Mesenchymal stem cell (in vitro differentiated cells and primary cell): ENCODE data around the gene UTF1.

Experiments used
- DNase-seq: peaks from one replicate; pipeline ENCODE4 v3.0.0-alpha.2; 2013
- H2AFZ ChIP-seq: one replicate; pipeline ENCODE4 v1.6.1; 2013; ENCODE audit warnings: low read depth, mild to moderate bottlenecking, control low read depth, inconsistent platforms, low read length, moderate library complexity
- H2AK5ac ChIP-seq: 2 replicates; pipeline ENCODE4 v1.6.1; 2013; ENCODE audit warnings: low read length, moderate library complexity, mild to moderate bottlenecking, inconsistent platforms; ENCODE audit not compliant: severe bottlenecking
- H2BK120ac ChIP-seq: one replicate; pipeline ENCODE4 v1.6.1; 2013; ENCODE audit warnings: low read depth, mild to moderate bottlenecking, inconsistent platforms, low read length, moderate library complexity
- H2BK12ac ChIP-seq, 2 experiments: one replicate each; pipeline ENCODE4 v1.6.1; 2013; ENCODE audit warnings: inconsistent platforms in 2 of 2, low read length in 2 of 2, mild to moderate bottlenecking in 2 of 2, moderate library complexity in 2 of 2, control low read depth in 1 of 2
- H2BK15ac ChIP-seq: one replicate; pipeline ENCODE4 v1.6.1; 2013; ENCODE audit warnings: mild to moderate bottlenecking, low read depth, inconsistent platforms; ENCODE audit not compliant: poor library complexity, severe bottlenecking
- H2BK5ac ChIP-seq: 2 replicates; pipeline ENCODE4 v1.6.1; 2013; ENCODE audit warnings: low read depth, mild to moderate bottlenecking, low read length, control low read depth, inconsistent platforms; ENCODE audit not compliant: poor library complexity, severe bottlenecking
- H3K14ac ChIP-seq, 2 experiments: one replicate each; pipeline ENCODE4 v1.6.1; 2013; ENCODE audit warnings: inconsistent platforms in 2 of 2, low read length in 2 of 2, control low read depth in 1 of 2, mild to moderate bottlenecking in 1 of 2, moderate library complexity in 1 of 2
- H3K18ac ChIP-seq, 2 experiments: one replicate each; pipeline ENCODE4 v1.6.1; 2013; ENCODE audit warnings: inconsistent platforms in 2 of 2, low read length in 2 of 2, control low read depth in 1 of 2, low read depth in 1 of 2, mild to moderate bottlenecking in 1 of 2
- H3K23ac ChIP-seq, 2 experiments: one replicate each; pipeline ENCODE4 v1.6.1; 2013; ENCODE audit warnings: inconsistent platforms in 2 of 2, low read length in 2 of 2, mild to moderate bottlenecking in 2 of 2, moderate library complexity in 2 of 2, control low read depth in 1 of 2
- H3K27ac ChIP-seq: 2 replicates; pipeline ENCODE4 v1.5.1; 2013; ENCODE audit warnings: mild to moderate bottlenecking, moderate library complexity, low read length, control low read depth, inconsistent platforms; ENCODE audit not compliant: poor library complexity, severe bottlenecking
- H3K27me3 ChIP-seq, 2 experiments: 2 replicates each; pipeline versions ENCODE4 v1.6.1 to v1.7.0; 2013; ENCODE audit warnings: low read length in 2 of 2, mild to moderate bottlenecking in 2 of 2, moderate library complexity in 2 of 2, control low read depth in 1 of 2, inconsistent platforms in 1 of 2; ENCODE audit not compliant: control insufficient read depth in 1 of 2, insufficient read depth in 1 of 2
- H3K36me3 ChIP-seq, 2 experiments: 2 replicates each; pipeline versions ENCODE4 v1.6.1 to v1.7.0; 2013; ENCODE audit warnings: low read length in 2 of 2, control low read depth in 1 of 2, inconsistent platforms in 1 of 2, low read depth in 1 of 2, mild to moderate bottlenecking in 1 of 2; ENCODE audit not compliant: insufficient read depth in 2 of 2, control insufficient read depth in 1 of 2
- H3K4ac ChIP-seq, 2 experiments: one replicate each; pipeline ENCODE4 v1.6.1; 2013; ENCODE audit warnings: inconsistent platforms in 2 of 2, low read length in 2 of 2, mild to moderate bottlenecking in 2 of 2, moderate library complexity in 2 of 2, control low read depth in 1 of 2, low read depth in 1 of 2
- H3K4me1 ChIP-seq: 2 replicates; pipeline ENCODE4 v1.6.1; 2013; ENCODE audit warnings: low read depth, low read length, control low read depth; ENCODE audit not compliant: control insufficient read depth, insufficient read depth
- H3K4me2 ChIP-seq: 2 replicates; pipeline ENCODE4 v1.6.1; 2013; ENCODE audit warnings: low read length, mild to moderate bottlenecking, inconsistent platforms; ENCODE audit not compliant: poor library complexity, severe bottlenecking
- H3K4me3 ChIP-seq, 2 experiments: 2 replicates each; pipeline versions ENCODE4 v1.5.1 to v1.7.0; 2013; ENCODE audit warnings: low read length in 2 of 2, mild to moderate bottlenecking in 2 of 2, control low read depth in 1 of 2, low read depth in 1 of 2; ENCODE audit not compliant: insufficient read depth in 1 of 2
- H3K79me1 ChIP-seq: replicated peaks from 2 replicates; pipeline ENCODE4 v1.6.1; 2013; ENCODE audit warnings: mild to moderate bottlenecking, control low read depth, low read length, inconsistent platforms; ENCODE audit not compliant: poor library complexity, severe bottlenecking
- H3K9ac ChIP-seq: 2 replicates; pipeline ENCODE4 v1.7.0; 2013; ENCODE audit warnings: mild to moderate bottlenecking, low read length, moderate library complexity
- H3K9me3 ChIP-seq: 2 replicates; pipeline ENCODE4 v1.7.0; 2013; ENCODE audit warnings: mild to moderate bottlenecking, low read length; ENCODE audit not compliant: control insufficient read depth
- H4K8ac ChIP-seq: one replicate; pipeline ENCODE4 v1.6.1; 2013; ENCODE audit warnings: inconsistent platforms, mild to moderate bottlenecking, low read length, moderate library complexity
- H4K91ac ChIP-seq: one replicate; pipeline ENCODE4 v1.6.1; 2013; ENCODE audit warnings: mild to moderate bottlenecking, low read length, inconsistent platforms
- WGBS: methylation state at CpG from one replicate; pipeline ENCODE4 v1.1.7; 2013; ENCODE audit warnings: mixed read lengths; 5-methylcytosine and 5-hydroxymethylcytosine counted together

UTF1 gene

GRCh38 chr10:133270773-133271297 lies 40.8 kb downstream of the UTF1 start:
- Histone ChIP-seq H3K4me3 (no peak overlapping the region), H4K8ac (no peak overlapping the region), H2BK120ac (no peak overlapping the region), H3K27me3 (peaks cover 0 to 14% of the 10 kb centered on the region in 2 experiments), H3K23ac (no peak overlapping the region), H3K27ac (no peak overlapping the region), H3K36me3 (peaks cover 0 to 78% of the 10 kb centered on the region in 2 experiments), H2AK5ac (no peak overlapping the region), H2BK15ac (no peak overlapping the region), H2BK12ac (no peak overlapping the region), H3K18ac (no peak overlapping the region), H2AFZ (no peak overlapping the region), H3K79me1 (no peaks in the 10 kb centered on the region), H4K91ac (peak overlapping the region; percentile 6), H3K4ac (no peak overlapping the region), H2BK5ac (no peak overlapping the region), H3K9ac (no peak overlapping the region), H3K9me3 (no peaks in the 10 kb centered on the region), H3K4me2 (no peak overlapping the region), H3K14ac (no peak overlapping the region), H3K4me1 (peaks cover 10% of the 10 kb centered on the region)
- DNase-seq, result no peak
- 97% methylated on average over 19 of the region's 19 CpGs for WGBS

- WGBS, result 81% methylated on average over 34 of the region's 35 CpGs
- Histone ChIP-seq H2BK120ac (no peak overlapping the region), H3K18ac (no peak overlapping the region), H3K27me3 (peaks cover 0 to 22% of the 10 kb centered on the region in 2 experiments), H4K8ac (no peak overlapping the region), H3K4me2 (no peak overlapping the region), H4K91ac (no peak overlapping the region), H3K4me3 (no peak overlapping the region), H3K79me1 (peaks cover 2% of the 10 kb centered on the region), H3K23ac (no peak overlapping the region), H2BK5ac (no peak overlapping the region), H3K36me3 (peaks cover 0 to 71% of the 10 kb centered on the region in 2 experiments), H2BK15ac (no peak overlapping the region), H3K9ac (no peak overlapping the region), H3K14ac (no peak overlapping the region), H3K4ac (no peak overlapping the region), H3K9me3 (no peaks in the 10 kb centered on the region), H2AK5ac (no peak overlapping the region), H3K27ac (no peak overlapping the region), H3K4me1 (peaks cover 18% of the 10 kb centered on the region), H2AFZ (no peak overlapping the region), H2BK12ac (no peak overlapping the region)
- DNase-seq, result no peak
These were observed 41.7 kb downstream of the UTF1 start for GRCh38 chr10:133271521-133272300.

- Histone ChIP-seq H2BK15ac (no peak overlapping the region), H2AK5ac (no peak overlapping the region), H3K18ac (no peak overlapping the region), H3K4me3 (no peak overlapping the region), H3K9ac (no peak overlapping the region), H3K79me1 (peaks cover 4% of the 10 kb centered on the region), H3K4ac (no peak overlapping the region), H3K14ac (no peak overlapping the region), H4K91ac (no peak overlapping the region), H3K4me1 (peaks cover 25% of the 10 kb centered on the region), H4K8ac (no peak overlapping the region), H3K27me3 (peaks cover 0 to 26% of the 10 kb centered on the region in 2 experiments), H3K9me3 (no peaks in the 10 kb centered on the region), H2BK5ac (no peak overlapping the region), H2AFZ (no peak overlapping the region), H2BK120ac (no peak overlapping the region), H3K36me3 (peaks cover 0 to 66% of the 10 kb centered on the region in 2 experiments), H3K4me2 (no peak overlapping the region), H3K23ac (no peak overlapping the region), H2BK12ac (no peak overlapping the region), H3K27ac (no peak overlapping the region)
- no peak for DNase-seq
- WGBS, result 83% methylated on average over 23 of the region's 29 CpGs
These were observed 42.4 kb downstream of the UTF1 start for GRCh38 chr10:133272301-133272963.

GRCh38 chr10:133272964-133273420 lies 43.0 kb downstream of the UTF1 start:
- H3K4ac ChIP-seq, result no peak overlapping the region
- DNase-seq, result no peak
- no peak overlapping the region for H3K4me2 ChIP-seq
- H2BK15ac ChIP-seq, result no peak overlapping the region
- no peak overlapping the region for H2AFZ ChIP-seq
- no peaks in the 10 kb centered on the region for H3K9me3 ChIP-seq
- no peak overlapping the region for H3K18ac ChIP-seq
- no peak overlapping the region for H4K91ac ChIP-seq
- no peak overlapping the region for H2BK5ac ChIP-seq
- 84% methylated on average over 18 of the region's 25 CpGs for WGBS
- peaks cover 4% of the 10 kb centered on the region for H3K79me1 ChIP-seq
- no peak overlapping the region for H2BK12ac ChIP-seq
- H3K14ac ChIP-seq, result no peak overlapping the region
- H3K4me1 ChIP-seq, result peaks cover 31% of the 10 kb centered on the region
- H3K36me3 ChIP-seq, result peaks cover 1 to 66% of the 10 kb centered on the region in 2 experiments
- no peak overlapping the region for H3K23ac ChIP-seq
- no peak overlapping the region for H3K27ac ChIP-seq
- H2AK5ac ChIP-seq, result no peak overlapping the region
- peaks cover 0 to 26% of the 10 kb centered on the region in 2 experiments for H3K27me3 ChIP-seq
- H2BK120ac ChIP-seq, result no peak overlapping the region
- no peak overlapping the region for H3K9ac ChIP-seq
- H4K8ac ChIP-seq, result no peak overlapping the region
- H3K4me3 ChIP-seq, result no peak overlapping the region
